Chondrocyte (in vitro differentiated cells): ENCODE results near the gene OR2S2. TPM values are rescaled to one million over a fixed set of nuclear protein-coding genes. Genes with fewer than 3 reads are reported as not detected.
A peak's percentile ranks its signal among the peaks of the same experiment; 100 is the strongest.
"Not testable (repeated sequence)": the region's sequence is repeated elsewhere in the genome, so short reads cannot be mapped to it uniquely, and the experiment has no call there.

ENCODE experiments used
- DNase-seq: peaks from one replicate; pipeline ENCODE4 v3.0.0; 2021; ENCODE audit warnings: mixed read lengths, low spot score
- H3K27ac Mint-ChIP-seq: one replicate; pipeline ENCODE4 v1.8.0; 2021; ENCODE audit warnings: mild to moderate bottlenecking, moderate library complexity, mixed read lengths; ENCODE audit not compliant: unreplicated experiment
- H3K27me3 Mint-ChIP-seq: 2 replicates; pipeline ENCODE4 v1.8.0; 2021; ENCODE audit warnings: low read depth, mixed read lengths
- H3K36me3 Mint-ChIP-seq: 2 replicates; pipeline ENCODE4 v1.8.0; 2021; ENCODE audit warnings: low read depth, mixed read lengths
- H3K4me1 Mint-ChIP-seq: 2 replicates; pipeline ENCODE4 v1.8.0; 2021; ENCODE audit warnings: low read depth, mild to moderate bottlenecking, mixed read lengths
- H3K4me3 Mint-ChIP-seq: one replicate; pipeline ENCODE4 v1.8.0; 2021; ENCODE audit warnings: mild to moderate bottlenecking, moderate library complexity, mixed read lengths; ENCODE audit not compliant: unreplicated experiment
- H3K9me3 Mint-ChIP-seq: 2 replicates; pipeline ENCODE4 v1.8.0; 2021; ENCODE audit warnings: low read depth, mixed read lengths
- CTCF ChIP-seq: fragments of 200-600 bp; sonication (generic); IDR thresholded peaks from 2 replicates; pipeline ENCODE4 v1.5.0; 2021; ENCODE audit warnings: antibody characterized with exemption, mild to moderate bottlenecking, moderate library complexity
- total RNA-seq: library from RNA; stranded (reverse); gene quantifications from 3 replicates; pipeline ENCODE4 v1.2.1, GENCODE V29; 2021

The OR2S2 gene
- total RNA-seq, 1 donor from 2014 or later = not detected

GRCh38 chr9:35996358-35996970 is 38.5 kb upstream of the OR2S2 start:
- H3K9me3 Mint-ChIP-seq = peaks cover 7% of the 10 kb centered on the region
- H3K4me1 Mint-ChIP-seq = peaks cover 28% of the 10 kb centered on the region
- H3K4me3 Mint-ChIP-seq = no peak overlapping the region
- no peaks in the 10 kb centered on the region for H3K27me3 Mint-ChIP-seq
- no peaks in the 10 kb centered on the region for H3K36me3 Mint-ChIP-seq
- no peak for TF ChIP-seq CTCF
- H3K27ac Mint-ChIP-seq = peak overlapping the region; percentile 75
- DNase-seq = no peak

GRCh38 chr9:35994959-35995358 is 37.0 kb upstream of the OR2S2 start:
- no peak overlapping the region for H3K4me3 Mint-ChIP-seq
- H3K4me1 Mint-ChIP-seq = peaks cover 34% of the 10 kb centered on the region
- DNase-seq = no peak
- H3K36me3 Mint-ChIP-seq = no peaks in the 10 kb centered on the region
- no peak for TF ChIP-seq CTCF
- peaks cover 7% of the 10 kb centered on the region for H3K9me3 Mint-ChIP-seq
- H3K27me3 Mint-ChIP-seq = no peaks in the 10 kb centered on the region
- no peak overlapping the region for H3K27ac Mint-ChIP-seq

GRCh38 chr9:35993976-35994720 is 36.2 kb upstream of the OR2S2 start:
- Mint-ChIP-seq H3K4me3 (no peak overlapping the region), H3K27ac (no peak overlapping the region), H3K36me3 (no peaks in the 10 kb centered on the region), H3K9me3 (peaks cover 7% of the 10 kb centered on the region), H3K27me3 (no peaks in the 10 kb centered on the region), H3K4me1 (peaks cover 34% of the 10 kb centered on the region)
- DNase-seq = no peak
- no peak for TF ChIP-seq CTCF

GRCh38 chr9:35993136-35993535 is 35.2 kb upstream of the OR2S2 start:
- H3K27ac Mint-ChIP-seq, H3K36me3 Mint-ChIP-seq, H3K27me3 Mint-ChIP-seq, DNase-seq, H3K4me3 Mint-ChIP-seq, H3K9me3 Mint-ChIP-seq: not testable (repeated sequence)
- H3K4me1 Mint-ChIP-seq = peaks cover 34% of the 10 kb centered on the region

GRCh38 chr9:35990155-35990554 is 32.2 kb upstream of the OR2S2 start:
- peaks cover 19% of the 10 kb centered on the region for H3K4me1 Mint-ChIP-seq
- no peak for TF ChIP-seq CTCF
- H3K27me3 Mint-ChIP-seq = no peaks in the 10 kb centered on the region
- no peak overlapping the region for H3K4me3 Mint-ChIP-seq
- H3K9me3 Mint-ChIP-seq = no peaks in the 10 kb centered on the region
- H3K36me3 Mint-ChIP-seq = no peaks in the 10 kb centered on the region
- H3K27ac Mint-ChIP-seq = no peak overlapping the region
- no peak for DNase-seq
